Erythroblast (primary cell): Measurements from ENCODE around the gene FMN2.

Experiments
- GATA1 ChIP-seq: IDR thresholded peaks from 2 replicates; pipeline ENCODE4 v1.6.1; 2011; ENCODE audit warnings: low read depth, mild to moderate bottlenecking, control low read depth, low read length, moderate library complexity
- POLR2A ChIP-seq: IDR thresholded peaks from 2 replicates; pipeline ENCODE4 v1.6.1; 2011; ENCODE audit warnings: mild to moderate bottlenecking, low read length

- TF ChIP-seq POLR2A (no peak), GATA1 (no peak)
These were observed 144.0 kb downstream of the FMN2 start for GRCh38 chr1:240235521-240236288.
